K562 (cell line): ENCODE data around the gene SLC30A3. TPM values are rescaled to one million over a fixed set of nuclear protein-coding genes. Genes with fewer than 3 reads are reported as not detected.

Source experiments
- ATAC-seq: fragments of 200-7000 bp; cut with Tn5 transposase; 3 replicates; pipeline ENCODE4 v1.9.1; 2020; ENCODE audit warnings: moderate library complexity
- BruUV-seq: library from RNA; stranded (reverse); fragments of 400-500 nt; replicated peaks from 2 replicates; lab custom pipeline; 2021; lab: Mats Ljungman, UMichigan
- CTCF ChIA-PET: fragments of 300-600 bp; formaldehyde crosslinking; extraction: SDS; loops from one replicate; lab custom pipeline; 2021; ENCODE audit warnings: low intra/inter-chr PET ratio; lab: Yijun Ruan, JAX
- POLR2A ChIA-PET: fragments of 300-600, 350-650 bp; sonication (Branson Sonifier 250); formaldehyde crosslinking; extraction: SDS; loops from one replicate; lab custom pipeline; 2021; ENCODE audit warnings: antibody characterized with exemption, inconsistent platforms; lab: Yijun Ruan, JAX
- DNase-seq, 4 experiments: peaks; one replicate each; pipeline versions ENCODE4 v3.0.0 to v3.0.0-alpha.2; 2011 to 2018; ENCODE audit warnings: low spot score in 3 of 4, mixed read lengths in 3 of 4; ENCODE audit errors: extremely low read depth in 1 of 4
- FAIRE-seq: peaks from 2 replicates; lab custom pipeline; 2011; peaks lifted over from hg19 to GRCh38; lab: Jason Lieb, UNC
- H2AFZ ChIP-seq: 2 replicates; pipeline ENCODE4 v1.6.0; 2011; ENCODE audit warnings: low read depth, low read length, control low read depth, inconsistent platforms
- H3K27ac ChIP-seq: fragments of 200-600 bp; 3 replicates; pipeline ENCODE4 v1.8.0; 2011; ENCODE audit warnings: low read depth, mild to moderate bottlenecking, control low read depth, inconsistent platforms, low read length, moderate library complexity, mixed read lengths; ENCODE audit errors: extremely low read depth
- H3K27me3 ChIP-seq, 2 experiments: fragments of 300-600 bp in 1 of 2; 2 replicates in 1 of 2; 3 replicates in 1 of 2; pipeline versions ENCODE4 v1.6.0 to v1.8.0; 2011; ENCODE audit warnings: inconsistent platforms in 2 of 2, low read length in 2 of 2, mild to moderate bottlenecking in 1 of 2, mixed read lengths in 1 of 2, moderate library complexity in 1 of 2; ENCODE audit not compliant: control insufficient read depth in 2 of 2, insufficient read depth in 2 of 2
- H3K36me3 ChIP-seq: fragments of 300-600 bp; 3 replicates; pipeline ENCODE4 v1.8.0; 2011; ENCODE audit warnings: mild to moderate bottlenecking, low read length, inconsistent platforms; ENCODE audit not compliant: control insufficient read depth, insufficient read depth
- H3K4me1 ChIP-seq, 2 experiments: fragments of 200-600 bp in 1 of 2; replicated peaks in 1 of 2; 2 replicates in 1 of 2; 3 replicates in 1 of 2; pipeline versions ENCODE4 v1.5.1 to v1.8.0; 2011; ENCODE audit warnings: inconsistent platforms in 2 of 2, low read length in 2 of 2, mild to moderate bottlenecking in 1 of 2, mixed read lengths in 1 of 2, moderate library complexity in 1 of 2; ENCODE audit not compliant: control insufficient read depth in 2 of 2, insufficient read depth in 2 of 2
- H3K4me2 ChIP-seq: 2 replicates; pipeline ENCODE4 v1.6.1; 2011; ENCODE audit warnings: low read length, control low read depth, inconsistent platforms, mixed read lengths; ENCODE audit not compliant: insufficient read depth
- H3K4me3 ChIP-seq: fragments of 200-600 bp; sonication (generic), shearing (Covaris generic); 2 replicates; pipeline ENCODE4 v1.5.1; 2016; ENCODE audit warnings: control low read depth, inconsistent platforms
- H3K79me2 ChIP-seq: fragments of 200-600 bp; 3 replicates; pipeline ENCODE4 v1.8.0; 2011; ENCODE audit warnings: low read length, inconsistent platforms; ENCODE audit not compliant: control insufficient read depth, insufficient read depth
- H3K9ac ChIP-seq, 2 experiments: 2 replicates each; pipeline versions ENCODE4 v1.6.0 to v1.6.1; 2011; ENCODE audit warnings: low read depth in 2 of 2, low read length in 2 of 2, control low read depth in 1 of 2, inconsistent platforms in 1 of 2, mild to moderate bottlenecking in 1 of 2, mixed read lengths in 1 of 2; ENCODE audit not compliant: insufficient read depth in 1 of 2
- H3K9me1 ChIP-seq: one replicate; pipeline ENCODE4 v1.6.0; 2011; ENCODE audit warnings: inconsistent platforms, mild to moderate bottlenecking, low read length, moderate library complexity; ENCODE audit not compliant: control insufficient read depth, insufficient read depth
- H3K9me3 ChIP-seq: replicated peaks from 2 replicates; pipeline ENCODE4 v1.5.1; 2011; ENCODE audit warnings: low read depth, low read length, inconsistent platforms; ENCODE audit not compliant: control insufficient read depth, insufficient read depth
- H4K20me1 ChIP-seq: replicated peaks from 2 replicates; pipeline ENCODE4 v1.6.1; 2011; ENCODE audit warnings: low read length, inconsistent platforms, mixed read lengths; ENCODE audit not compliant: control insufficient read depth, insufficient read depth
- CSDE1 ChIP-seq, 2 experiments: fragments of 450-650 bp; IDR thresholded peaks; 2 replicates each; pipeline ENCODE4 v1.6.1; 2016; ENCODE audit warnings: mild to moderate bottlenecking in 1 of 2
- DACH1 ChIP-seq: fragments of 450-650 bp; IDR thresholded peaks from 2 replicates; pipeline ENCODE4 v1.6.1; 2018; ENCODE audit not compliant: partially characterized antibody
- FOSL1 ChIP-seq: fragments of 200-800 bp; sonication (Bioruptor generic); conservative IDR thresholded peaks from 2 replicates; pipeline ENCODE4 v1.6.1; 2016; ENCODE audit warnings: missing genetic modification characterization, missing compliant biosample characterization
- HDAC6 ChIP-seq: IDR thresholded peaks from 2 replicates; pipeline ENCODE4 v1.6.1; 2012; ENCODE audit warnings: low read depth, mild to moderate bottlenecking, control low read depth, inconsistent platforms, low read length, moderate library complexity
- JUN ChIP-seq, 2 experiments: sonication (generic) in 1 of 2; formaldehyde crosslinking in 1 of 2; IDR thresholded peaks; 2 replicates each; pipeline versions ENCODE4 v1.6.1 to v1.8.0; 2012 to 2022; ENCODE audit warnings: borderline replicate concordance in 2 of 2, mild to moderate bottlenecking in 2 of 2, improper control_type of control experiment in 1 of 2, low read depth in 1 of 2, low read length in 1 of 2, missing genetic modification reagents in 1 of 2
- MYC ChIP-seq, 2 experiments: fragments of 250-450 bp in 1 of 2; sonication (Bioruptor Pico) in 1 of 2; IDR thresholded peaks; 2 replicates each; pipeline versions ENCODE4 v1.5.1 to v1.6.1; 2012 to 2021; ENCODE audit warnings: low read depth in 2 of 2, borderline replicate concordance in 1 of 2, improper control_type of control experiment in 1 of 2, low read length in 1 of 2, mild to moderate bottlenecking in 1 of 2, moderate library complexity in 1 of 2
- PTTG1 ChIP-seq: fragments of 450-650 bp; IDR thresholded peaks from 2 replicates; pipeline ENCODE4 v1.6.1; 2016; ENCODE audit warnings: low read depth, mild to moderate bottlenecking, missing genetic modification characterization, missing compliant biosample characterization
- SAFB2 ChIP-seq: fragments of 200-400 bp; formaldehyde crosslinking; IDR thresholded peaks from 2 replicates; pipeline ENCODE4 v1.6.1; 2018; ENCODE audit warnings: borderline replicate concordance, low read length, low read depth, moderate library complexity; ENCODE audit not compliant: severe bottlenecking
- SIN3A ChIP-seq, 2 experiments: fragments of 150-350 bp in 1 of 2; IDR thresholded peaks; 2 replicates each; pipeline ENCODE4 v1.6.1; 2011 to 2016; ENCODE audit warnings: borderline replicate concordance in 2 of 2, low read depth in 2 of 2, low read length in 2 of 2, mild to moderate bottlenecking in 2 of 2, moderate library complexity in 2 of 2; ENCODE audit not compliant: control insufficient read depth in 1 of 2
- SMAD3 ChIP-seq: fragments of 450-650 bp; formaldehyde crosslinking; conservative IDR thresholded peaks from 2 replicates; pipeline ENCODE4 v1.4.0; 2020; ENCODE audit warnings: mild to moderate bottlenecking
- XRCC4 ChIP-seq: IDR thresholded peaks from one replicate; pipeline ENCODE4 v1.6.1; 2011; ENCODE audit not compliant: insufficient read depth, insufficient read length; ENCODE audit errors: extremely low read depth
- WGBS: fragments of 100-300 bp; shearing (Covaris generic); methylation state at CpG from one replicate; pipeline ENCODE4 v1.1.6; 2016; ENCODE audit warnings: low coverage, mixed read lengths; ENCODE audit not compliant: insufficient coverage; ENCODE audit errors: missing lambda C conversion rate; 5-methylcytosine and 5-hydroxymethylcytosine counted together
- in situ Hi-C: fragments of 300-500 bp; cut with MboI; formaldehyde crosslinking; loops from 4 replicates; pipeline ENCODE4 v1.15.0; 2018; ENCODE audit warnings: inconsistent platforms, mixed read lengths
- intact Hi-C: fragments of 100-400 bp; cut with micrococcal nuclease; formaldehyde crosslinking; loops from 2 replicates; pipeline ENCODE4 v1.14.2; 2022
- polyA plus RNA-seq, 8 experiments: library from polyadenylated mRNA; depleted of rRNA in 4 of 8; stranded (reverse) in 5 of 8; unstranded in 3 of 8; fragments of >200 nt; fragmentation: Nextera tagmentation in 2 of 8; fragmentation: Illumina TruSeq in 1 of 8; extraction: Ambion mirVana in 2 of 8; extraction: Trizol in 1 of 8; gene quantifications; 2 replicates each; pipeline versions ENCODE4 v1.2.1 to v1.2.3, GENCODE V29; 2011 to 2014; ENCODE audit warnings: inconsistent platforms in 1 of 8, missing spikeins in 1 of 8
- total RNA-seq, 7 experiments: library from RNA; depleted of rRNA in 6 of 7; stranded (reverse); fragments of >200 nt in 6 of 7; fragmentation: Illumina TruSeq in 2 of 7; extraction: Trizol in 2 of 7; gene quantifications; 2 replicates each; pipeline versions ENCODE4 v1.2.1 to v1.2.3, GENCODE V29; 2011 to 2021; ENCODE audit warnings: low replicate concordance in 1 of 7
- TF ChIP-seq, protein P1 (sequence below): IDR thresholded peaks from 2 replicates; pipeline ENCODE4 v1.6.1; 2016; ENCODE audit warnings: missing genetic modification characterization, missing compliant biosample characterization

Gene SLC30A3
- total and polyA plus RNA-seq, 9 of the 15 experiments (the other 6 are each of a cell fraction or from before 2014, with no cell fraction given), result 0.03 to 2.7 (median 0.89) TPM; not detected in 1

DNA sequence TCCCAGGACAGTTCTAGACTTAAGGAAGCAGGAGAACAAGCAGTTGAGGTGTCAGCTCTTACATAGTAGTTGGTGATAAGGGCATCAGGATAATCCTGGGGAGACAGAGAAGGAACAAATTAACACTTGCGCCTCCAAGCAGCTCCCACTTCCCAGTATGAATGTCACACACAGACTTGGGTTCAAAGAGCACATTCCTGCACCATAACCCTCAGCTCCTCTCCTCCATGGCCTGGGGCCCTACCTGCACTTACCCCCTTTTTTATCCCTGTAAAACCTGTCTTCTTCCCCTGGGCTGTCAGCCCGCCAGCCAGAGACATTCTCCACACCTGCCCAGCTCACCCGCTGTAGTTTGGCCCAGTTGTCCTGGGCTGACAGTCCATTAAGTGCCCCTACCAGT lies 49.3 kb upstream of the SLC30A3 start:
- WGBS, result 87% methylated on average over 3 of the region's 3 CpGs
- no TSS peak for BruUV-seq
- Histone ChIP-seq H3K4me2 (no peak overlapping the region), H3K9me3 (no peaks in the 10 kb centered on the region), H3K36me3 (peaks cover 26% of the 10 kb centered on the region; the same call in 2 of the 3 replicates), H3K27ac (no peak overlapping the region), H4K20me1 (0 out of 2 replicates have a peak, but pooled peaks cover 6% of the 10 kb centered on the region), H3K9me1 (peaks cover 6% of the 10 kb centered on the region), H2AFZ (no peak overlapping the region), H3K27me3 (no peaks in the 10 kb centered on the region), H3K9ac (no peak overlapping the region), H3K4me1 (peaks cover 0 to 15% of the 10 kb centered on the region in 2 experiments; a peak in 3 of 5 replicates), H3K79me2 (no peaks in the 10 kb centered on the region), H3K4me3 (no peak overlapping the region)
- no peak for FAIRE-seq
- POLR2A ChIA-PET, result no interaction called here
- ATAC-seq, result no peak
- no peak for DNase-seq
- TF ChIP-seq CSDE1 (IDR thresholded peaks at IDR 0.05) (no peak), JUN (IDR thresholded peaks at IDR 0.05; ENCODE audit: borderline replicate concordance, low read depth, low read length) (no peak), JUN (CRISPR knock-in tag; IDR thresholded peaks at IDR 0.05; ENCODE audit: borderline replicate concordance) (no peak), PTTG1 (tag) (no peak), FOSL1 (tag) (no peak), SMAD3 (no peak), MYC (IDR thresholded peaks at IDR 0.05; ENCODE audit: low read depth, low read length) (no peak), MYC (CRISPR knock-in tag; IDR thresholded peaks at IDR 0.05; ENCODE audit: borderline replicate concordance, low read depth) (no peak), HDAC6 (no peak), SAFB2 (no peak), SIN3A (IDR thresholded peaks at IDR 0.05; ENCODE audit: borderline replicate concordance in 2 of 2, control insufficient read depth in 1 of 2, low read depth in 2 of 2, low read length in 2 of 2) (no peak), DACH1 (no peak), XRCC4 (no peak)
- TF ChIP-seq, protein P1, sequence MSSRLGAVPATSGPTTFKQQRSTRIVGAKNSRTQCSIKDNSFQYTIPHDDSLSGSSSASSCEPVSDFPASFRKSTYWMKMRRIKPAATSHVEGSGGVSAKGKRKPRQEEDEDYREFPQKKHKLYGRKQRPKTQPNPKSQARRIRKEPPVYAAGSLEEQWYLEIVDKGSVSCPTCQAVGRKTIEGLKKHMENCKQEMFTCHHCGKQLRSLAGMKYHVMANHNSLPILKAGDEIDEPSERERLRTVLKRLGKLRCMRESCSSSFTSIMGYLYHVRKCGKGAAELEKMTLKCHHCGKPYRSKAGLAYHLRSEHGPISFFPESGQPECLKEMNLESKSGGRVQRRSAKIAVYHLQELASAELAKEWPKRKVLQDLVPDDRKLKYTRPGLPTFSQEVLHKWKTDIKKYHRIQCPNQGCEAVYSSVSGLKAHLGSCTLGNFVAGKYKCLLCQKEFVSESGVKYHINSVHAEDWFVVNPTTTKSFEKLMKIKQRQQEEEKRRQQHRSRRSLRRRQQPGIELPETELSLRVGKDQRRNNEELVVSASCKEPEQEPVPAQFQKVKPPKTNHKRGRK, result no peak
- CTCF ChIA-PET, result no interaction called here
- in situ Hi-C loops, result no loop called here
- intact Hi-C loops, result no loop called here
